ENCODE data around the gene NPY2R.

DNA sequence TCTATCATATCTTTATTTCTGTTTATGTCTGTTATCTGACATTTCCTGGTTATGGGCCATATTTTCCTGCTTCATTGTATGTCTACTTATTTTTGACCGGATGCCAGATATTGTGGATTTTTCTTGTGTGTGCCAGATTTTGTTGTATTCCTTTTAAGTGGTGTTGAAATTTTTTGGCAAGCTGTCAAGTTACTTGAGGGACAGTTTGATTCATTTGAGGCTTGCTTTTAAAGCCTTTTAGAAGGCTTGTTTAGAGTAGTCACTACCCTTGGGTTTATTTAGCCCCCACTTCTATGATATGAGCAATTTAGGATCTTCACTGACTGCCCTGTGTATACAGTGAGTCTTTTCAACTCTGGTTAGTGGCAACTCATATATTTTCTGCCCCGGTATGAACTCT, 29.2 kb upstream of the NPY2R start:
- TF ChIP-seq POLR2AphosphoS5 (IDR thresholded peaks at IDR 0.05; ENCODE audit: low read depth, low read length) (no peak), POLR2A (IDR thresholded peaks at IDR 0.05; ENCODE audit: low read depth, low read length) (no peak)
